HG03175 (cell line): ENCODE measurements around the gene BCO1.
"Not testable (repeated sequence)": the region's sequence is repeated elsewhere in the genome, so short reads cannot be mapped to it uniquely, and the experiment has no call there.

Experiments
- ATAC-seq: cut with Tn5 transposase; IDR thresholded peaks from one replicate; pipeline ENCODE4 v1.9.1; 2021; ENCODE audit warnings: mild to moderate bottlenecking, moderate library complexity; ENCODE audit not compliant: unreplicated experiment

Gene BCO1

GRCh38 chr16:81238296-81239011, at the start of gene BCO1:
Gene BCO1 (plus strand): TSS chr16:81238689. CDS start chr16:81238909, 220 bp downstream.
- peak; percentile 60 for ATAC-seq

GRCh38 chr16:81189100-81189664, 49.3 kb upstream of the BCO1 start:
- no peak for ATAC-seq

GRCh38 chr16:81190667-81191066, 47.8 kb upstream of the BCO1 start:
- no peak for ATAC-seq

DNA sequence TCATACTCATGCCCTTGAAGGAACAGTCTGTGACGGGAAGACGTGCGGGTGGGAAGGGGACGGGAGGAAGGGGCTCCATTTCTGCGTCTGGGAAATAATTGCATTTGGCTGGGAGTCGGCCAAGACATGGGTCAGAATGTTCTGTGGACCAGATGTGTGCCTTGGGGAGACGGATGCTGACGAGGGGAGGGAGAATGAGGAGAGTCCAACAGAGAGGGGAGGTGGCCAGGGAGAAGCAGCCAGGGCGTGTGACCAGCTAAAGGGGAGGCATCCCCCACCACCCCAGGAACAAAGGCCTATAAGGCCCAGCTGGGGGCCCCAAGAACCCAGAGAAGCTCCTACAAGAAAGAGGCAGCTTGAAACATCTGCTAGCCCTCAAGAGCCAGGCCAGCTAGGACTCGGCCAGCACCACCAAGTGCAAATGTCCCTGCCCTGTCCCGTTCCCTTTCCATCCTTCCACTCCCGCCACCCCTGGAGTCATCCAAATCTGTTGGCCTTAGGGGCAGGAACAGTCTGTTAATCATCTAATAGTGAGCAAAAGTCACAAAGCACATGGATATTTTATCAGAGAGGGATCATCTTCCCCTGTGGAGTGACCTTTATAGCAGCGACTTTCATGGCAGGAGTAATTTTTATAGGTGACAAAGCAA, 42.5 kb upstream of the BCO1 start:
- no peak for ATAC-seq

- ATAC-seq, result no peak
Measured at GRCh38 chr16:81198635-81199034, 39.9 kb upstream of the BCO1 start.

- ATAC-seq, result no peak
Measured at GRCh38 chr16:81201267-81201666, 37.2 kb upstream of the BCO1 start.

DNA sequence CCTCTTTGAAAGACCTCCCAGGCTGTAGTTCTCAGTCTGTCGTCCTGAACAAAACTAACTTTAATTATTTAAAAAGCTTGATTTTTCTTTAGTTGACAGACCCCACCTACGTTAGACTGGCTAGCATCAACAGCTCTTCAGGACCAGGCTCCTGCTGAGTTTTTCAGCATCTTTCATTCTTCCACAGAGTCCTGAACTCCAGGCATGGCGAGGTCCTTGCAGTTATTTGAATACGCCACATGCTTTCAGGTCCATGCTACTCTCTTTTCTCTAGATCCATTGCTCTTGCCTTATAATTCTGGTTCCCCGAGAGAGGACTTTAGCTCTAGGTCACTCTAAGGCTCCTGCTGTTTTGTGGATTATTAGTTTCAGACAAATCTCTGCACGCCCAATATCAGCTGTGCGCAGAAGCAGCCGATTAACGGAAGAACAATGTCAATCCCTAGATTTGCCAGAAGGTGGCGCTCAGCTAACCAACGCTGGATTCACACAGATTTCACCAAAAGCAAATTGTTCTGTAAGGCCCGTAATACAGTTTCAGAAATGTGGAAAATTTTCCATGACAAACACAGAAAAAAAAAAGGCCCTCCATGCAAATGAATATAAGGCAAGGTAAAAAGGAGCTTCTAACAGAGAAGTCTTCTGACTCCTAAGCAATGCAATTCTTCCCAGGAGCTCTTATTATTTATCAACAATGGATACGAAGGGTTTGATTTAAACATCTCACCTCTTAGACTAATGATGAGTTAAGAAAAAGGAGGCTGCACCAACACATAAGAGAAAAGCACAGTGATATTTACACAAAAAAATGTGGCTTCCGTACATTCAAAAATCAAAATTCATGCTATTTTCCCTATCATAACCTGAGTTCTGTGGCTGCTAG, 33.5 kb upstream of the BCO1 start:
- no peak for ATAC-seq

DNA sequence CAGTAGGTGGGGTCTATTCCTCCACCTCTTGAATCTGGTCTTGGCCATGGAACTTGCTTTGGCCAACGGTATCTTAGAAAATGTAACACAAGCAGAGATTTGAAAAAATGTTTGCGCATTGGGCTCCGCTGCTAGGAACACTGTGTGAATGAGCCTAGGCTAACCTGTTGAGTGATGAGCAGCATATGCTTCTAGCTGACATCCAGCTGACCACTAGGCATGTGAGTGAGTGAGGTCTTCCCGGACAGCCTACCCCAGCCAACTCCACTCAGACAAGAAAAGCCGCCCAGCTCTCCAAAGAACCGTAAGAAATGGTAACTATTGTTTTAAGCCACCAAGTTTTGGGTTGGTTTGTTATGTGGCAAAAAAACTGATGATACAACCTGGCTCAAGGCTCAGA, 31.4 kb upstream of the BCO1 start:
- no peak for ATAC-seq

DNA sequence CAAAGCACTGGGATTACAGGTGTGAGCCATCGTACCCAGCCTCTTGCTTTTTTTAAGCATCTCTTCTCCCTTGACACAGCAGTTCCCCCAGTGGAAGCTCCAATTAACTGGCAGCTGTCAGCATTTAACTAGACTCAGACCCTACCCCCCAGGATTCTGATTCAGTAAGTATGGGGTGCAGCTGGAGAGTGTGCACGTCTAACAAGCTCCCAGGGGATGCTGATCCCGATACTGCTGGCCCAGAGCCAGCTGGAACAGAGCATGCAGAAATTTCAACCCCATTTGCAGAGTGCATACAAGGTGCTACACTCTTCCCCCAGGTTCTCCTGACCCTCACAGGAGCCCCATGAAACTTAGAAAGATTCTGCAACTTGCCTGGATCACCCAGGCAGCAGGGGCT, 27.7 kb upstream of the BCO1 start:
- no peak for ATAC-seq

- ATAC-seq, result no peak
Measured at GRCh38 chr16:81212830-81213465, 25.5 kb upstream of the BCO1 start.

DNA sequence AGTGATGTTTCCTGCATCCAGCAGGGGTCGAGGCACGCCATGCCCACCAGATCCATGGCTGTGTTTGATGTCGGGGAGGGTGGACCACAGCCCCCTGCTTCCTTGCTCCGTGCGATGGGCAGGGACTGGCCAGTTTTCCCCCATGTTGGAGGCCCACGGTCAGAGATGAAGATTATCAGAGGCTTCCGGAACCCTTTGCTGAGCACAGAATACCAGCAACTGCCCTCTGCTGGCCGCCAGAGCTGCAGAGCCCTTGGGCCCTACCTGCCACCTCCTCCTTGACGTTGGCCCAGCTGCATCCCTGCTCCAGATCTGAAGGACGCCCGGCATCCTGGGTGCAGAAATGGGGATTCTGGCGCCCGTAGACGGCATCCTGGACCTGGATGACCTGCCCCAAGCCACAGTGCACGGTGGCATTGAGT, 23.7 kb upstream of the BCO1 start:
- no peak for ATAC-seq

DNA sequence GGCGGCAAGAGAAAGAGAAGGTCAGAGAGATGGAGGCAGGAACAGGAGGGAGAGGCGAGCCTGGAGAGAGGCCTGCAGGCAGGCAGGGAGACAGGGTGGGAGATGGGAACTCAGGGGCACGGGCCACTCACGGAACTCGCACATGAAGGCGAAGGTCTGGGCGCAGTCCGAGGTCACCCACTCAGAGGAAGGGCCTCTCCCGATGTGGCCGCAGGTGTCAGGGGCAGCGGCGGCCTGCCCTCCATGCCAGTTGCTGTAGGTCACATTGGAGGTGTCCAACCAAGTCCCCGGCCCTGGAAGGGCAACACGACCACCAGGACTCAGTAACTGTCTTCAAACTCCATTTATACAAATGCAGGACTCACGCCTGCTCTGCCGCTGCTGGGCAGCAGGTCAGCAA, 22.4 kb upstream of the BCO1 start:
- no peak for ATAC-seq

DNA sequence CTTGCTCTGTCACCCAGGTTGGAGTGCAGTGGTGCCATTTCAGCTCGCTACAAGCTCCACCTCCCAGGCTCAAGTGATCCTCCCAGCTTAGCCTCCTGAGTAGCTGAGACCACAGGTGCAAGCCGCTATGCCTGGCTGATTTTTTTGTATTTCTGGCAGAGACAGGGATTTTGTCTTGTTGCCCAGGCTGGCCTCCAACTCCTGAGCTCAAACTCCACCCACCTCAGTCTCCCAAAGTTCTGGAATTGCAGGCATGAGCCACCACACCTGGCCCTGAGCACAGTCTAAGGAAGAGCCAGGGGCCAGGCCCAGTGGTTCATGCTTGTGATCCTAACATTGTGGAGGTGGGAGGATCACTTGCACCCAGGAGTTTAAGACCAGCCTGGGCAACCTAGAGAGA, 21.8 kb upstream of the BCO1 start:
- no peak for ATAC-seq

GRCh38 chr16:81219151-81219550, 19.3 kb upstream of the BCO1 start:
- no peak for ATAC-seq

DNA sequence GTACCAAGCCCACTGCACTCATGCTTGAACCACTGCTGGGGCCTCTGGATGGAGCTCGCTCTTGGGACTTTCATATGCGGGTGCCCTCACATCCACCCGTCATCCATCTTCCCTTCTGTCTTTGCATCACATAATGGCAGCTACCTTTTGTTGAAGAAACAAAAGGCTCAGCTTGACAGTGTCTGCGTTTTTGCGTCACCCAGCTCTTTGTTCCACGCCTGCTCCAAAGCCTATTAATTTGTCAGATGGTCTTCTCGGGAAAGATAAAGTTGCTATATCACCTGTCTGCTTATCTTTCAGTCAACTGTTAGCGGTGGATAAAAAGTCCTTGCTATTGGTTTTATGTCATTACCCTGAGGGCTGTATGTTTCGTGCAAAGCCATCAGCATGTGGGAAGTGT, 18.1 kb upstream of the BCO1 start:
- no peak for ATAC-seq

- ATAC-seq, result no peak
Measured at GRCh38 chr16:81221731-81222130, 16.8 kb upstream of the BCO1 start.

DNA sequence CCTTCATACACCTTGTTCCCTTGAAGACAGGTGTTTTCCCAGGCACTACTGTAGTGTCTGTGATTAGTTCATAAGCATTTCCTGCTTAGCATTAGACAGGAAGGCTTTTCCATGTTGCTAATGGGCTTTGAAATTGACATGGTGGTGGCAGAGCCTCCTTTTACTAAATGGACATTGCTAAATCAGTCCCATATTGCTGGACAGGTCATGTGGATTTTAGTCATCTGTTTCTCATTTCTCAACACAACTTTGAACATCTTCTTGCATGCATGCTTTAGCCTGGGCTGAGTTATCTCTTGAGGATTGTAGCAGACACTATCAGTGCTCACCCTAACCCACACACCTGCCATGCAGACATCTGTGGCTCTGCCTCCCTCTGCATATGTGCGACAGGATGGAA, 13.7 kb upstream of the BCO1 start:
- ATAC-seq, result no peak

DNA sequence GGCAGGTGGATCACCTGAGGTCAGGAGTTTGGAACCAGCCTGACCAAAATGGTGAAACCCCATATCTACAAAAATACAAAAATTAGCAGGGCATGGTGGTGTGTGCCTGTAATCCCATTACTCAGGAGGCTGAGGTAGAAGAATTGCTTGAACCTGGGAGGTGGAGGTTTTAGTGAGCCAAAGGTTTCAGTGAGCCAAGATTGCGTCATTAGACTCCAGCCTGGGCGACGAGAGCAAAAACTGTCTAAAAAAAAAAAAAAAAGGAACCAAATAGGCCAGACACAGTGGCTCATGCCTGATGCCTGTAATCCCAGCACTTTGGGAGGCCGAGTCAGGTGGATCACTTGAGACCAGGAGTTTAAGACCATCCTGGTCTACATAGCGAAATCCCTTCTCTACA, 12.8 kb upstream of the BCO1 start:
- not testable (repeated sequence) for ATAC-seq

DNA sequence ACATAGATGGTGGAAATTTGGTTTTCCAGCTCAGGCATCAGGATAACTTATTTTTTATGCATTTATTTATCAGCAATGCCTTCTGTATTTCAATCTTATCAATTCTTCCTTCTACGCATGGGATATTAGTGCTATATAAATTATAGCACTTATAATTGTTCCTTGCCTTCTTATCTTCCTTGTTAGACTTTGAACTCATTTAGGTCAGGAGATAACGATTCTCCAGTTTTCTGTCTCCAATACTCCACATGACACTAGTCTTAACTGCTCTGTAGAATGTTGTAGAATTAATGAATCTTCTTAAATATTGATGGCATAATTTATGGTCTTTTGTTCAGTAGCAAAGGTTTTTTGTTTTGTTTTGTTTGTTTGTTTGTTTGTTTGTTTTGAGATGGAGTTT, 10.7 kb upstream of the BCO1 start:
- no peak for ATAC-seq

- no peak for ATAC-seq
Measured at GRCh38 chr16:81229811-81230210, 8.7 kb upstream of the BCO1 start.

DNA sequence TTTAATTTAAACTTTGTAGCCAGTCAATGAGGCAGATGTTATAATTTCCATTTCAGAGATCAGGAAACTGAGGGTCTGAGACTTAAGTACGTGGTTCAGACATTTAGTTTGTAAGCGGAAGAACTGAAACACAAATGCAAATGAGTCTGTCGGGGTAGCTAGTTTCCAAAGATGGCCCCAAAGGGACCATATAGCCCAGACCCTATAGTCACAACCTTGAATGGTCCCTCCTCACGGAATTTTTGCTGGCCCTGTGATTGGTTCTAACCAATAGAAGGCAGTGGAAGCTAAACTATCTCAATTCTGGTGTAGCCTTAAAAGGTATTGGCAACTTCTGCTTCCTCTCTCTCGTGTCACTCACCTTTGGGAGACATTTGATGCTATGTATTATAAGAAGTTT, 7.5 kb upstream of the BCO1 start:
- no peak for ATAC-seq
